OCI-LY7 (cell line): ENCODE measurements around the gene SUFU. TPM values are rescaled to one million over a fixed set of nuclear protein-coding genes. Genes with fewer than 3 reads are reported as not detected.

Experiments
- BruUV-seq: library from RNA; stranded (reverse); fragments of 400-500 nt; replicated peaks from 2 replicates; lab custom pipeline; 2021; lab: Mats Ljungman, UMichigan
- CTCF ChIA-PET: fragments of 300-600 bp; sonication (Branson Sonifier 250); formaldehyde crosslinking; loops from one replicate; lab custom pipeline; 2022; ENCODE audit warnings: antibody characterized with exemption; ENCODE audit not compliant: unreplicated experiment; lab: Charles Lee
- POLR2A ChIA-PET: fragments of 300-600 bp; sonication (Branson Sonifier 250); formaldehyde crosslinking; loops from one replicate; lab custom pipeline; 2022; ENCODE audit warnings: antibody characterized with exemption; lab: Charles Lee
- DNase-seq: peaks from one replicate; pipeline ENCODE4 v3.0.0-alpha.2; 2015; ENCODE audit warnings: low spot score
- H2AFZ ChIP-seq: fragments of 200-600 bp; sonication (generic), shearing (Covaris generic); 2 replicates; pipeline ENCODE4 v1.6.1; 2014; ENCODE audit warnings: mild to moderate bottlenecking, antibody characterized with exemption, low read length, moderate library complexity
- H3K27ac ChIP-seq: fragments of 200-600 bp; sonication (generic); 2 replicates; pipeline ENCODE4 v1.5.1; 2014; ENCODE audit warnings: mixed run types, low read depth, mild to moderate bottlenecking, moderate library complexity, low read length, inconsistent platforms; ENCODE audit not compliant: poor library complexity, severe bottlenecking
- H3K36me3 ChIP-seq: fragments of 200-600 bp; sonication (generic); 2 replicates; pipeline ENCODE4 v1.6.1; 2014; ENCODE audit warnings: mild to moderate bottlenecking, antibody characterized with exemption, low read length, moderate library complexity, mixed read lengths; ENCODE audit not compliant: insufficient read depth
- H3K4me1 ChIP-seq: fragments of 200-600 bp; sonication (generic); 2 replicates; pipeline ENCODE4 v1.5.1; 2014; ENCODE audit warnings: mild to moderate bottlenecking, low read length; ENCODE audit not compliant: insufficient read depth, poor library complexity, severe bottlenecking
- H3K4me2 ChIP-seq: fragments of 200-600 bp; sonication (generic); 2 replicates; pipeline ENCODE4 v1.6.1; 2014; ENCODE audit warnings: mild to moderate bottlenecking, low read length
- H3K4me3 ChIP-seq: fragments of 200-600 bp; sonication (generic); 2 replicates; pipeline ENCODE4 v1.5.1; 2014; ENCODE audit warnings: mild to moderate bottlenecking, low read depth, low read length; ENCODE audit not compliant: poor library complexity, severe bottlenecking
- H3K79me2 ChIP-seq: fragments of 200-600 bp; sonication (generic); 2 replicates; pipeline ENCODE4 v1.6.1; 2016; ENCODE audit warnings: low read depth, mild to moderate bottlenecking, low read length, moderate library complexity, mixed read lengths; ENCODE audit not compliant: insufficient read depth
- H3K9me2 ChIP-seq: fragments of 200-600 bp; sonication (generic); 2 replicates; pipeline ENCODE4 v1.6.1; 2016; ENCODE audit warnings: mild to moderate bottlenecking, low read length, mixed read lengths; ENCODE audit not compliant: insufficient read depth
- H3K9me3 ChIP-seq: fragments of 200-600 bp; sonication (generic); 2 replicates; pipeline ENCODE4 v1.6.1; 2014; ENCODE audit warnings: mild to moderate bottlenecking, mixed run types, low read length, mixed read lengths
- H4K20me1 ChIP-seq: fragments of 200-600 bp; sonication (generic); 2 replicates; pipeline ENCODE4 v1.6.1; 2014; ENCODE audit warnings: mild to moderate bottlenecking, antibody characterized with exemption, low read length, moderate library complexity, mixed read lengths; ENCODE audit not compliant: insufficient read depth
- CTCF ChIP-seq: fragments of 200-600 bp; sonication (generic); conservative IDR thresholded peaks from 2 replicates; pipeline ENCODE4 v1.5.1; 2014; ENCODE audit warnings: mild to moderate bottlenecking, antibody characterized with exemption, low read length, moderate library complexity, mixed read lengths
- EZH2phosphoT487 ChIP-seq: fragments of 200-600 bp; sonication (generic); IDR thresholded peaks from 2 replicates; pipeline ENCODE4 v1.6.1; 2018; ENCODE audit warnings: low read depth, borderline replicate concordance, mild to moderate bottlenecking, mixed run types, antibody characterized with exemption, low read length, moderate library complexity, mixed read lengths
- intact Hi-C: fragments of 100-400 bp; cut with micrococcal nuclease; formaldehyde crosslinking; loops from one replicate; pipeline ENCODE4 v1.10.0; 2022; ENCODE audit not compliant: unreplicated experiment
- total RNA-seq, 2 experiments: library from RNA; depleted of rRNA in 1 of 2; stranded (reverse); fragments of >200 nt in 1 of 2; shearing (Covaris generic) in 1 of 2; gene quantifications; 2 replicates each; pipeline ENCODE4 v1.2.3, GENCODE V29; 2014 to 2022

The SUFU gene
- total RNA-seq, 2 experiments from 2014 or later, result 4.9 to 10.0 TPM

- Histone ChIP-seq H3K36me3 (no peaks in the 10 kb centered on the region), H3K9me3 (no peaks in the 10 kb centered on the region), H4K20me1 (no peaks in the 10 kb centered on the region), H3K79me2 (no peaks in the 10 kb centered on the region), H3K4me1 (no peaks in the 10 kb centered on the region), H2AFZ (no peak overlapping the region), H3K27ac (no peak overlapping the region), H3K4me2 (no peak overlapping the region), H3K9me2 (no peaks in the 10 kb centered on the region), H3K4me3 (no peak overlapping the region)
- POLR2A ChIA-PET, result interaction anchor here (0.6 kb wide), 1 partner anchor 28 kb away, joined by 3 read pairs; no protein-coding TSS in a partner anchor
- DNase-seq, result no peak
- BruUV-seq, result no TSS peak
- CTCF ChIA-PET, result no interaction called here
- TF ChIP-seq CTCF (no peak), EZH2phosphoT487 (no peak)
- intact Hi-C loops, result no loop called here
Observed at GRCh38 chr10:102617041-102617440, 113.3 kb downstream of the SUFU start.

GRCh38 chr10:102617816-102618215 lies 114.0 kb downstream of the SUFU start:
- Histone ChIP-seq H3K4me2 (no peak overlapping the region), H3K9me2 (no peaks in the 10 kb centered on the region), H2AFZ (no peak overlapping the region), H3K36me3 (no peaks in the 10 kb centered on the region), H4K20me1 (no peaks in the 10 kb centered on the region), H3K4me1 (no peaks in the 10 kb centered on the region), H3K27ac (no peak overlapping the region), H3K4me3 (no peak overlapping the region), H3K9me3 (no peaks in the 10 kb centered on the region), H3K79me2 (no peaks in the 10 kb centered on the region)
- intact Hi-C loops, result no loop called here
- DNase-seq, result no peak
- BruUV-seq, result no TSS peak
- POLR2A ChIA-PET, result interaction anchor here (0.5 kb wide), 1 partner anchor 1268 kb away, joined by 3 read pairs; no protein-coding TSS in a partner anchor
- CTCF ChIA-PET, result no interaction called here
- no peak for TF ChIP-seq CTCF
- TF ChIP-seq EZH2phosphoT487, result no peak

- Histone ChIP-seq H3K4me3 (no peak overlapping the region), H3K9me2 (no peaks in the 10 kb centered on the region), H3K27ac (no peak overlapping the region), H3K36me3 (no peaks in the 10 kb centered on the region), H3K4me2 (no peak overlapping the region), H3K9me3 (no peaks in the 10 kb centered on the region), H3K79me2 (no peaks in the 10 kb centered on the region), H3K4me1 (peaks cover 5% of the 10 kb centered on the region), H2AFZ (no peak overlapping the region), H4K20me1 (no peaks in the 10 kb centered on the region)
- CTCF ChIA-PET, result no interaction called here
- intact Hi-C loops, result no loop called here
- POLR2A ChIA-PET, result no interaction called here
- TF ChIP-seq CTCF (no peak), EZH2phosphoT487 (no peak)
- DNase-seq, result no peak
- BruUV-seq, result no TSS peak
Observed at GRCh38 chr10:102619281-102619981, 115.7 kb downstream of the SUFU start.
